ENCODE results near the gene TECPR2.

Gene TECPR2

DNA sequence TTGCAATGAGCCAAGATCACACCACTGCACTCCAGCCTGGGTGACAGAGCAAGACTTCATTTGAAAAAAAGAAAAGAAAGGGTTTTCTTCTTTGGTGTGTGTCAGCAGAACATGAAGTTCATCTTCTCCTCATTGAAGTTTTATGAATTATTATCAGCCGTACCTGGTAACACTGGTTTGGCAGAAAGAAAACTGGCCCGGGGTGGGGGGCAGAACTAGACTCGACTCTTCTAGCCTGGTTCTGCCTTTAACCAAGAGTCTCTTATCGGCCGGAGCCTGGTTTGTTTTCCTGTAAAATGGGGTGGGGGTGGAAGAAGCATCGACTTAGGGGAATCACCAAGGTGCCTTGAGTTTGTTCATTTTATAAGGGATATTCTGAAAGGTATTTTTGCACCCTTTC lies 64.1 kb downstream of the TECPR2 start:
- DNase-seq (ENCODE audit: low read depth) = no peak

DNA sequence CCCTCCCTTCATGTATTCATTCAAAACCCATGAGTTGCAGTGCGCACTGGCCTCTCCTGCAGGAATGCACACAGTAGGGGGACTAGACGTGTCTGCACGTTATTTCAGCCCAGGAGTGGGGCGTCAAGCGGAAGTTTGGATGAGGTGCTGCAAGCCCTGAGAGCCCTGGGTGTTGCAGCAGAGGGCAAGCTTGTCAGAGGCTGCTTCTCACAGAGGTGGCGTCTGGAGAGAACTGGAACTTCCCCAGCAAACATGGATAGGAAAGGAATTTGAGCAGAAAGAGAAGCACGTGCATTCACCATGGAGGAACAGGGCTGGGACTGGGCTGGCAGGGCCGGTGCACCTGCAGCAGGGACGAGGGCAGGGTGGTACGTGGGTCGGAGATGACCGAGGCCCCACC lies 64.9 kb downstream of the TECPR2 start:
- DNase-seq (ENCODE audit: low read depth) = no peak

DNA sequence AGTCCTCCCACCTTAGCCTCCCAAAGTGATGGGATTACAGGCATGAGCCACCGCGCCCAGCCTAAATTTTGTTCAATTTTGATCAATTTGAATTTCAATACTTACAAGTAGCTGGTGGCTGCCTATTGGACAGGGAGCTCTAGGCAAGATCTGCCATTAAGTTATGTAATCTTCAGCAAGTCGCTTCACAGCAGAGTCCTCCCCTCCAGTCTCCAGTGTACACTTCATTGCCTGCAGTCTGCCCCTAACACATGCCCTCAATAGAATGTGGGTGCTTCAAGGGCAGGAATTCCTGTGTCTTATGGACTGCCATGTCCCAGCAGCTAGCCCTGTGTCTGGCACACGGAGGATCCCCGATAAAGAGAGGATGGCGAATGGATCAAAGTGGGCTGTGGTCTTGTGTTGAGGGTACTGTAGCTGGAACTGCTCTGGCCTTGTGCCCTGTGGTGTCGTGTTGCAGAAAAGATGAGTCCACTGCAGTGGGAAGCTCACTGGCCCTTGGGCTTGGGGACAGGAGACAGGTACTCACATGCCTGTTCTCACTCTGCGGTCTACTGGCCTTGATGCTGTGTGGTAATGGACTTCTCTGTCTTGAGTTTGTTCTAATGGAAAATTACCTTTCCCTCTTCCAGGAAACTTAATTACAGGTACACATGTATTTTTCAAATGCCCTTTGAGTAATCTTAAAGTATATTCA lies 67.6 kb downstream of the TECPR2 start:
- DNase-seq (ENCODE audit: low read depth) = no peak

DNA sequence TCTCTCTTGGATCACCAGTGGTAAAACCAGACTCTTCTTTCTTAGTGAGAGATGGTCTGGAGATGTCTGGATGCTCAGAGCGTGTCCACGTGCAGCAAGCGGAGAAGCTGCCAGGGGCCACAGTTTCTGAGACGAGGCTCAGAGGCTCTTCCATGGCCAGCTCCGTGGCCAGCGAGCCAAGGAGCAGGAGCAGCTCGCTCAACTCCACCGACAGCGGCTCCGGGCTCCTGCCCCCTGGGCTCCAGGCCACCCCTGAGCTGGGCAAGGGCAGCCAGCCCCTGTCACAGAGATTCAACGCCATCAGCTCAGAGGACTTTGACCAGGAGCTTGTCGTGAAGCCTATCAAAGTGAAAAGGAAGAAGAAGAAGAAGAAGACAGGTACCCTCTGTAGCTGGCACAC lies 69.0 kb downstream of the TECPR2 start:
- no peak for DNase-seq (ENCODE audit: low read depth)

DNA sequence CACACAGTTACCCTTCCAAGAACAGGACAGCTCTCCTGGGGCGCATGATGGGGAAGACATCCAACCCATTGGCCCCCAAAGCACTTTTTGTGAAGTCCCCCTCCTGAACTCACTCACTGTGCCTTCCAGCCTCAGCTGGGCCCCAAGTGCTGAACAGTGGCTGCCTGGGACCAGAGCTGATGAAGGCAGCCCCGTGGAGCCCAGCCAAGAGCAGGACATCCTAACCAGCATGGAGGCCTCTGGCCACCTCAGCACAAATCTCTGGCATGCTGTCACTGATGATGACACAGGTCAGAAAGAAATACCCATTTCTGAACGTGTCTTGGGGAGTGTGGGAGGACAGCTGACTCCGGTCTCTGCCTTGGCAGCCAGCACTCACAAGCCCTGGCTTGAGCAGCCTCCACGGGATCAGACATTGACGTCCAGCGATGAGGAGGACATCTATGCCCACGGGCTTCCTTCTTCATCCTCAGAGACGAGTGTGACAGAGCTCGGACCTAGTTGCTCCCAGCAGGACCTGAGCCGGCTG lies 72.0 kb downstream of the TECPR2 start:
- no peak for DNase-seq (ENCODE audit: low read depth)

DNA sequence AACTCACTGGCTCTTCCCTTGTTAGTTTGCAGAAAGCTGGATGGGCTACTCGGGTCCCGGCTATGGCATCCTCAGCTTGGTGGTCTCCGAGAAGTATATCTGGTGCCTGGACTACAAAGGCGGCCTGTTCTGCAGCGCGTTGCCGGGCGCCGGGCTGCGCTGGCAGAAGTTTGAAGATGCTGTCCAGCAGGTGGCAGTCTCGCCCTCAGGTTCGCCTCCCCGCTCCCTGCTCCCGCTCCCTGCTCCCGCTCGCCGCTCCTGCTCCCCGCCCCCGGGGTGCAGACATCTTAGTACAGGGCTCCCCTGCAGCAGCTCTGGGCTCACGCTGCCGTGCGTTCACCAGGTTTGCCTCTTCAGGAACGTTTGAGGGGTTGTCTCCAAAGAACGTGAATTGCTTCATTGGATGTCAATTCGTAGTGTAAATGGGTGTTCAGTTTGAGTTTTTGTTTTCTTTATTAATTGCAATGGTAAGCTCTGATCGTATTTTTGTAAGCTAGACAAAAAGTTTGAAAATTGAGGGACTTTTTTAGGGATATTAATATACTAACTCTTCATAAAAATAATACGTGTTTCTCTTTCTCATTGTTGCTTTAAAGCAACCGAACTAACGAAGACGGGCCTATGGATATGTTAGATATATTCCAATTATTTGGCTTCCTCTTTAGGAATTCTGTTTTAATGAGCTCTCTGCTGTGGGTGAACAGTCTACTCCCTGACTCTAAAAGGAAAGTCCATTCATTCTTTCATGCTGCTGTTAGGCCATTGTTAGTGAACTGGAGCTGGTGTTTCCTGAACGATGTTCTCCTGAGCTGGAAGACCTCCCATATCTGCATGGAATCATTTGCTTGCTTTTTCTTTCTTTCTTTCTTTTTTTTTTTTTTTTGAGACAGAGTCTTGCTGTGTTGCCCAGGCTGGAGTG lies 75.5 kb downstream of the TECPR2 start:
- DNase-seq (ENCODE audit: low read depth) = peak; percentile 31

DNA sequence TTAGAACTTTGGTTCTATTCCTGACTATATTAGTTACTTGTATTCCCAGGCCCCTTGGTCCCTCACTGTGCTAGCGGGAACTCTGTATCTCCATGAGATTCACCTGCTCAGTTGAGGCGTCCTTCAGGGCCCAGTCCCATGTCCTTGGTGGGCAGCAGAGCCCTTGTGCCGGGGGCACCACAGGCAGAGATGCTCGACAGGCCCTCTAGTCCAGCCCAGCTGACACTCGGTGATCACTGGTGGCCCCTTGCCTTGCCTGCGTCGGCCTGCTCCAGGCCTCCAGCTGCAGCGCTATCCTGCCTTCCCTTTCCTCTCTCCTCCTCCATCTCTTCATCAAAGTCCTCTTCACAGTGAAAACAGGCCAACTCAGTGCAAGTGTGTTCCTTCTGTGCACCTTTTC lies 76.8 kb downstream of the TECPR2 start:
- DNase-seq (ENCODE audit: low read depth) = no peak

DNA sequence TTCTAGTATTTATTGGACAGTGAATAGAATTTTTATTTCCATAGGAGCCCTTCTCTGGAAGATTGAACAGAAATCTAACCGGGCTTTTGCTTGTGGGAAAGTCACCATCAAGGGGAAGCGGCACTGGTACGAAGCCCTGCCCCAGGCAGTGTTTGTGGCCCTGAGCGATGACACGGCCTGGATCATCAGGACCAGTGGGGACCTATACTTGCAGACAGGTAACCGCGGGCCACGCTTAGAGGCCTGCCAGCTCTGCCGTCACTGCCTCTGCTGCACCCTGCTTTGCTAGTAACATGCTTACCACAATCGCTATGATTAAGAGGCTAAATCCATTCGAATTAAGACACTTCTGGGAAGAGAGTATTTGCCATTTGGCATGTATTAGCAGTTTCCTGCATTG lies 77.7 kb downstream of the TECPR2 start:
- no peak for DNase-seq (ENCODE audit: low read depth)

DNA sequence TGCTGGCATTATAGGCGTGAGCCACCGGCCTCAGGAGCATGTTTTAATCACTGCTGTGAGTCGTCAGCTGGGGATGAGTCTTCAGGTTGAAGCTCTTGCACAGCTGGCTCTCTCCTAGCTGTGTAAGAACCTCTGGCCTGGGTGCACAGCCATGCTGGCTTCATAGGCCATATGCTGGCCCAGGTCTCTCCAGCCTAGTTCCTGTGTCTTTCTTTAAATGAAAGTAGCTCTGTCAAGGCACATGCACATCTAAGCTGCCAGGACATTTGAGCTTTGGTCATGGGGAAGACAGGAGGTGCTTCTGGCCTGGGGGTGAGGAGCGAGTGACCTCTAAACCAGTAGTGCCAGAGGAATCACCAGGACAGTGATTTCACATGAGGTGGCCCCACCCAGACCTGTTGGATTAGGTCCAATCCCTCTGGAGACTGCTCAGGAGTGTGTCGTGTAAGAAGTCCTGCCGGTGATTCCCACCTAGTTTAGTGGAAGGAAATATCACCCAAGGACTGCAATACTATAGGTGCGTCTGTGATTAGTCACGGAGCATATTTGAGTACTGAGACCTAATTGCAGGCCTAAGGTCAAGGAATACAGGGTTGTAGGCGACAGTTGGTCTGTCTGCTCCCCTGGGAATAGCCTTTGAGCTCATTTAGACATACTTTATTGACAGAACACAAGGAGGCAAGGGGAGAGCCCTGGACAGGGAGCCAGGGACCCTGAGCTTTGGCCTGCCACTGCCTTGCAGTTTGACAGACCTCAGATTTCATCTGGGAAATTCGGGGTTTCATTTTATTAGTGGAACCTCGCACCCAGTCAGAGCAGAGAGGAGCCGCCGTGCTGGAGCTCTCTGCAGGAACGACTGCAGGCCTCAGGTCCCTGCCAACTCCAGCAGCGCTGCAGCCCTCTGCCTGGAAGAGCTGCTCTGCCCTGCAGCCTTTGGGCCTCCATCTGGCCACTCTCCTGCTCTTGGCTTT lies 79.8 kb downstream of the TECPR2 start:
- DNase-seq (ENCODE audit: low read depth) = no peak

DNA sequence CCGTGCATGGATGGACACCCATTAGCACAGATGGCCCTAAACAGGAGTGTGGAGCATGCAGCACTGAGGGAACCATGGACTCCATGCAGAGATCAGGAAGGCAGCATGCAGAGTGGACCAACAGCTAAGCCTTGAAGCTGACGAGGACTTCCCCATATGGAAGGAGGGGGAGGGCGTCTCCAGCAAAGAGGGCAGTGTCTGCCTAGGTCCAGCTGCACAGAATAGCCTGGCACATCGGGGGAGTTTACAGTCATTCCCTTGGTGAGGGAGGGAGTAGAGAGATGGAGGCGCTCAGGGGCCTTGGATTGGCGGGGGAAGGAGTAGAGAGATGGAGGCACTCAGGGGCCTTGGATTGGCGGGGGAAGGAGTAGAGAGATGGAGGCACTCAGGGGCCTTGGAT lies 82.3 kb downstream of the TECPR2 start:
- no peak for DNase-seq (ENCODE audit: low read depth)

DNA sequence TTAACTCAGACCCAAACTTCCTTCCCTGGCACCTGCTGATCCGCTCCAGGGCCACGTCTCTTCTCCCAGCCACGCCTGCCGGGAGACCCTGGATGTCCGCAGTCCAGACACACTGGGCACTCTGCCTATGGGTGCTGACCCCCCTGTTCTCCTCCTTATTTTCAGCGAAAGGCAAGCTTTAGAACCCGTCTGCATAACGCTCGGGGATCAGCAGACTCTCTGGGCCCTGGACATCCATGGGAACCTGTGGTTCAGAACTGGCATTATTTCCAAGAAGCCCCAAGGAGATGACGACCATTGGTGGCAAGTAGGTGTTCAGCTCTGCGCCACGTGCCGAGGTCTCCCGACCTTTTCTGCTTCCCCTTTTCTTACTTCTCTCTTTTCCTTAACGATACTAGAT lies 82.9 kb downstream of the TECPR2 start:
- DNase-seq (ENCODE audit: low read depth) = no peak

DNA sequence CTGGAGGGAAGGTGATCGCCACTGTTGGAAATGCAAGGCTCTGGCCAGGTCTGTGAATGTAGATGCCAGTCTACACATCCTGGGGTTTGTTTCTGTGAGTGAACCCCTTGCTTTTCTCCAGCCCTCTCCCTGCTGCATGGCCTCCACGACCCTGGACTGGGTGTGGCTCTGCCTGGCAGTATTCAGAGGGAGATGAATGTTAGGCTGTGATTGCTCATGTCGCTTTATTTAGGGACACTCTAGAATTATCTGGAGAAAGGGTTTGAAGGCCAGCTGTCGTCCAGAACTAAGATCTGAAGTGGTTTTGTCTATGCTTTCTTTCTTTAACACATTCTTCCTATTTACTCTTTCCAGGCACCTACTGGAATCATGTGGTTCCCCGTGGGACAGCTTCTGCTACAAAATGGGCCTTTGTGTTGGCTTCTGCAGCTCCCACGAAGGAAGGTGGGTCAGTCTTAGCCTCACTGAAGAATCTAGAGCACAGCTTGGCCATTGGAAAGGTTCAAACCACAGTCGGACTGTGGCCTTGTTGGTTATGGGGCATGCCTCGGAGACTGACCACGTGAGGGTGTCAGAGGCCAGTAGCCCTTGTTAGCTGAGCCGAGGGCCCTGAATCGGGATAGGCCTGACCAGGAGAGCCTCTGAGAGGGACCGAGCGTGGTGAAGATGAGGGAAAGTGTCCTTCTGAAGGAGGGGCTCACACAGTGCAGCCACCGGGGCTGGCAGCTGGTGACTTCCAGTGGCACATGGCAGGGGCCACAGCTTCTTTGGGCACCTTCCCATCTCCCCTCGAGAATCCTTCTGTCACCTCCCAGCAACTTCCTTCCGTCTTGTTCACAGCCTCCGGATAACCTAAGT lies 87.7 kb downstream of the TECPR2 start:
- DNase-seq (ENCODE audit: low read depth) = no peak

DNA sequence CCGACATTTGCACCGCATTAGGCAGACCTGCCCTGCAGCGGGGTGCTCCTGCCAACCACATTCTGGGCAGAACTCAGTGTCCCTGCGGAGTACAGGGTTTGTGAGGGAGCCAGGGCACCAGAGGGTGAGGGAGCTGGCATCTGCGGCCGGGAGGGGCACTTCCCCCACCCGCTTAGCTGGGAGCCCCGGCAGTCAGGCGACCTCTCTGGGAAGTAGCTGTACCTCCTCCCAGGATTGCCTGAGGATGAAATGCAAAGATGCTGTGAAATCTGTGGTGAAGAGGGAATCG lies 88.3 kb downstream of the TECPR2 start:
- DNase-seq (ENCODE audit: low read depth) = no peak

DNA sequence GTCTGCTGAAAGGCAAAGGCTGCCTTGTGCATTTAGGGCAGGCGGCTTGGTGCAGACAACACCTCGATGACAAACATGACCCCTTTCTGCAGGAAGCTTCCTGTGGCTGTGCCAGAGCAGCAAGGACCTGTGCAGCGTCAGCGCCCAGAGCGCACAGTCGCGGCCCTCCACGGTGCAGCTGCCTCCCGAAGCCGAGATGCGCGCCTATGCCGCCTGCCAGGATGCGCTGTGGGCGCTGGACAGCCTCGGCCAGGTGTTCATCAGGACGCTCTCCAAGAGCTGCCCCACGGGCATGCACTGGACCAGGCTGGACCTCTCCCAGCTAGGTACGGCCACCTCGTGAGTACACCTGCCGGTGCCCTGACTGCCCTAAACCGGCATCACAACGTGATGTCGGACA lies 89.6 kb downstream of the TECPR2 start:
- no peak for DNase-seq (ENCODE audit: low read depth)

DNA sequence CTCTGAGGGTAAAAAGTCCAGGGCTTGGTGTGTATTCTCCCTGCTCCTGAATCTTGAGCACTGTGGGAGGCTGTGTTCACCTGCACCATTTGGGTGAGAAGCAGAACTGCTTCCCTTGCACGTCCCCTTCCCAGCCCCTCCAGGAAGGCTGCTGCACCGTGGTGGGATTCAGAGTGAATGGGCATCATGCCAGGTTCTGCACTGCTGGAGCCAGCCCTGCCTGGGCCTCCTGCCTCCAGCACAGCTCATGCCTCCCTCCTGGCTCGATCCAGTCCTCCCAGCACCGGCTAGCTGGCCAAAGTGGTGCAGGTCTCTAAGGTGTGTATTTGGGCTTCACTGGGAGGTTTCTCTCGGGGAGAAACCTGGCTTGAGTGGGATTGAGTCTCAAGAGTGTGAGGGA lies 92.0 kb downstream of the TECPR2 start:
- no peak for DNase-seq (ENCODE audit: low read depth)

DNA sequence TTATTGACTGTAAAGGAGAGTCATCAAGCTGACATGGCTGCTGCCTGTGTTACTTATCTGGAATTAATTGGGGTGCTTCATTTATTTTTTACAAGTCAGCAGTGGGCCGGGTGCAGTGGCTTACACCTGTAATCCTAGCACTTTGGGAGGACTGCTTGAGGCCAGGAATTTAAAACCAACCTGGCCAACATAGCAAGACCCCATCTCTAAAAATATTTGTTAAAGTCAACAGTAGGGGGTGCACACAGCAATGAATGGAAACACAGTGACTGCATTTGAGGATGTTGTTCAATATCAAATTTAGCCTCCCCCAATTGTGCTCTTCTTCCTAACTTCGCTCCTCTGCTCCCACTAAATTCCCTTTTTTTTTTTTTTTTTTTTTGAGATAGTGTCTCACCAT lies 94.8 kb downstream of the TECPR2 start:
- DNase-seq (ENCODE audit: low read depth) = no peak

DNA sequence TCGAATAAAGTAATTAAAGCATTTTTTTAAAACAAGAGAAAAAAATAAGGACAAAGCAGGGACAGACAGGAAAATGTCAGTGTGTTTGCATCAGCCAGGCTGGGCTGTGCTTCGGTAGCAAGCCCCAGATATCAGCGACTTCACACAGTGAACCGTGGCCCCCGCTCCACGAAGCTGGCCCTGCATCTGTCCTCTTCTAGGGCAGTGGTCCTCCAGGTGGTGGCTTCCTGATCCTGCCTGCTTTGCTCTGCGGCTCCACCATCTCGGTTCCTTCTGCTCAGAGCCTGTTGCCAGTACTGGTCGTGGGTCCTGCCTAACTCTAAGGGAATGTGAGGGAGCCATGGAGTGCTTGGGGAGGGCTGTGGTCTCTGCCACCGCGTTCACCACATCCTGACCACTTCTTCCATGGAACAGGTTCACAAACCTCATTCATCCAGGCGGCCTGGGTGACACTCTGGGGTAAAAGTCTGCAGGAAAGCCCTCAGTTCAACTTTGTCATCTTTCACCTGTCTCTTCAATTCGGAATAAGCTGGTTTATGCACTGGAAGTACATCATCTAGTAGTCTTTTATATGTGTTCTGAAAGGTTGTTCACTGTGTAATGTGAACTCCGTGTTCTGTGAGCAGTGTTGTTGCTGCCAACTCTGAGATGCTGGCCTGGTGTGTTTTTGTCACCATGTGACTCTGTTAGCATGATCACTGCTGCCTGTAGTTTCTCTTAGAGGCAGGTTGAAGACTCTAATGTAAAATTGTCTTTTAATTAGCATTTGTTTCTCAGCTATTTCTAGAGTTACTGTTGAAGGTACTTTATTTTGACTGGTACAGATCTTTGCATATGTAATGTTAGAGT lies 99.0 kb downstream of the TECPR2 start:
- DNase-seq (ENCODE audit: low read depth) = no peak

DNA sequence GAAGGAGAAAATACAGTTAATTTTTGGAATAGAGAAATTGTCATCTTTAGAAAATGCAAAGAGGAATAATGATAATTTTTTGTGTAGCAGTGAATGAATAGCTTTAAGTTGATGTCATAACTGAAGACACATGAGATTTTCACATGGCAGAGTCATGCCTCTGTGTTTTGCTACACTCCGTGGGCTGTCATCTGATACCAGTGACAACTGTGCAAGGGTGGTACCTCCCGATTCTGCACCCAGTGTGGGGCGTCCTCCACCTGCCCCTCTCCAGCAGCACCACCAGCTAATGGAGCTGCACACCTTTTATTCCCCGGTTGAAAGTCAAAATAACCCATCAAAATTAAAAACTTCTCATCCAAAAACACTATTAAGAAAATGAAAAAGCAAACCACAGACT lies 99.7 kb downstream of the TECPR2 start:
- DNase-seq (ENCODE audit: low read depth) = no peak

DNA sequence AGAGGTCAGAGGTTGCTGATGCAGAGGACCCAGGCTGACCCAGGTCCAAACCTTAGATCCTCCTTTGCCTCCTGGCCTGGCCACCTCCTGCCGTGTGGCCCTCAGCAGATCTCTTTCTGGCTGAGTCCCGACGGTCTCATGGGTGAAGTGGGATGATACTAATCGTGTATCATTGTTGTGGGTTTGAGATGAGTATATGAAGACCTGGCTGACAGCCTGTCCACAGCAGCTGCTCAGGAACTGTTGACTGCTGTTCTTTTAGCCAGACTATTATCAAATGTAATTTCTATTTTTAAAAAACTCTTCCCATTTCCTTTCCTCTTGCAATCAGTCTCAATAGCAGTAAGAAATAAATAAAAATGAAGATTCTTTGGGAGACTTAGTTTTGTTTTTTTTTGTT lies 101.3 kb downstream of the TECPR2 start:
- no peak for DNase-seq (ENCODE audit: low read depth)

DNA sequence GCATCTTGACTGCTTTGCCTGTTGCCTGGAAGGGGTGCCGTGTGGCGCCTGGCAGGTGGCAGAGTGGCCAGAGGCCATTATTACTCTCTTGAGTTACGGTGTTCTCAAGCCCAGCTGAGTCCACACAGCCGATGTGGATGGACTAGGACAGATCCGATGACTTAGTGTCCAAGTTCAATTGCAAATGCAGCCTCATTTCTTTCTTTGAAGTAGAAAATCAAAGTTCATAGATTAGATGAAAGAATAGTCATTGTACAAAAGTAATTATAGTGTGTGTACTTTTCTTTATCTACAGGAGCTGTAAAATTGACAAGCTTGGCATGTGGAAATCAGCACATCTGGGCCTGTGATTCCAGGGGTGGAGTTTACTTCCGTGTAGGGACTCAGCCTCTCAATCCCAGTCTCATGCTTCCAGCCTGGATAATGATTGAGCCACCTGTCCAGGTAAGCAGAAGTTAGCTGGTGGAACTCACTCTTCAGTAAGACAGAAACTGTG lies 102.2 kb downstream of the TECPR2 start:
- DNase-seq (ENCODE audit: low read depth) = no peak
